HFF-Myc (cell line): ENCODE data around the gene EXOSC3.
A peak's percentile ranks its signal among the peaks of the same experiment; 100 is the strongest.

Experiments used
- DNase-seq: peaks from one replicate; pipeline ENCODE4 v3.0.0-alpha.2; 2011; ENCODE audit warnings: low read depth; ENCODE audit errors: extremely low read depth
- H3K4me3 ChIP-seq: replicated peaks from 2 replicates; pipeline ENCODE4 v1.5.1; 2011; ENCODE audit warnings: low read depth, mild to moderate bottlenecking, control low read depth, low read length
- CTCF ChIP-seq: IDR thresholded peaks from 2 replicates; pipeline ENCODE4 v1.5.1; 2012; ENCODE audit warnings: mild to moderate bottlenecking, low read depth, low read length, control low read depth; ENCODE audit errors: missing control alignments

The EXOSC3 gene

GRCh38 chr9:37747271-37747753, 37.6 kb downstream of the EXOSC3 start:
- peak; percentile 97 for TF ChIP-seq CTCF
- DNase-seq = no peak
- H3K4me3 ChIP-seq = no peak overlapping the region

DNA sequence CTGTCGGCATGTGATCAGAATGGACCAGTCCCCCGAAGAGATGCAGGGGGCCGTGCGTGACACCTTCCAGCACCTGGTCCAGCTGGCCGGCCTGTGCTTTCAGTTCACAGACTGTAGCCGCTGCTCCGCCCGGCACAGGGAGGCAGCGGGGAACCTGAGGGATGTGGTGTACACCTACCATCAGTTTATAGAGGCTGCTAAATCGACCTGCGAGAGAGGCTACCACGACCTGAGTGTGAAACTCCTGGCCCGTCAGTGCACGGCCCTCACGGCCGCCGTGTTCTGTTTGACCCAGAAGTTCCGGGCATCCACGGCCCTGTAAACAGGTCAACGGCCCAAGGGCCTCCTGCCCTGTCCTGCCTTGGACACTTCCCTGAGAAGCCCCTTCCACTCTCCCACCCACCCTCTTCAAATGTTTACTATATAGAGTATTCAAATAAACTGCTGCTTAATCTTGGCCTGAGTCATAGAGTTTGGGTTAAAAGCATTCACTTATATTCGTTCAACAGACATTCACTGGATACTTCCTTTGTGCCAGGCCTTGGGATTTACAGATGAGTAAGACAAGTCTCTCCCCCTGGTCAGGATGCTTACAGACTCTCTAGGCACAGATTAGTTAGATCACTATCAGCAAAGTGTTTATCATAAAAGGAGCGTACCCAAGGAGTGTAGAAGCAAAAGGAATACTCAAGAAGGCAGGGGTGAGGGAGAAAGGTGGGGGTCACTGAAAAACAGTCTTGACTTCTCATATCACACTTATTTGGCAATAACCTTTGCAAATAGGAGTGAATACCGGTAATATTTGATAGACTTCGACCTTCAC, 38.2 kb downstream of the EXOSC3 start:
- TF ChIP-seq CTCF = no peak
- no peak overlapping the region for H3K4me3 ChIP-seq
- no peak for DNase-seq

GRCh38 chr9:37745970-37746369, 38.9 kb downstream of the EXOSC3 start:
- no peak overlapping the region for H3K4me3 ChIP-seq
- TF ChIP-seq CTCF = no peak
- no peak for DNase-seq

DNA sequence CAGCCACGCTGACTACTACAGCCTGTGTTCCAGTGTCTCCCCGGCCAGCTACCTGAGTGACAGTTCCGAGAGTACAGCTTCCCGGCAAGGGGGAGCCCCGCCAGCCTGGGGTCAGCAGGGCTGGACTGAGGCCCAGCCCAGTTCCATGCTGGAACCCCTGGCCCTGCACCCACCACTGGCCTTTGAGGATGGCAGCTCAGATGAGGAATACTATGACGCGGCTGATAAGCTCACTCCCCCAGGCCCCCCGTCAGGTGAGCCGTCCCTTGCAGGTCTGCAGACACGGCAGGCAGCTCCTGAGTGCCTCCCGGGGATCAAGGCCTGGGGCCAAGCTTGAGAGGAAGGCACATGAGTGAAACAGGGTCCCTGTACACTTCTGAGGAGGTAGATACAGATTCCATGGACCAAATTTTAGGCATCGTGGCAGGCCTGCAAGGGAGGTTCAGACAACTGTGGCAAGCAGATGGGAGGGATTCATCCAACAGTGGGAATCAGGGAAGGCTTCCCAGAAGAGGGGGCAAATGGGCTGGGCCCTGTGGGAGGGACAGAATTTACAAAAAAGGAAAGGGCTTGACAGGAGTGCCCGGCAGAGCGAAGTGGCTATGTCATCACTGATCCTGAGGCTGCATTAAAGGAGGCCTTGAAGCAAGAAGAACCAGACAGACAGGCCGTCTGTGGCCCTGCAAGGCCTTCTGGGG, 44.1 kb downstream of the EXOSC3 start:
- DNase-seq = no peak
- H3K4me3 ChIP-seq = no peak overlapping the region

GRCh38 chr9:37740128-37740527, 44.7 kb downstream of the EXOSC3 start:
- DNase-seq = no peak
- TF ChIP-seq CTCF = no peak
- H3K4me3 ChIP-seq = no peak overlapping the region

More for the DNA sequence above, 44.1 kb downstream of the EXOSC3 start:
- TF ChIP-seq CTCF = no peak

GRCh38 chr9:37739222-37739621, 45.6 kb downstream of the EXOSC3 start:
- H3K4me3 ChIP-seq = no peak overlapping the region
- no peak for DNase-seq
- no peak for TF ChIP-seq CTCF
